Thymus (tissue), 11 donors: ENCODE measurements around the gene SLC25A21. TPM values are rescaled to one million over a fixed set of nuclear protein-coding genes. Genes with fewer than 3 reads are reported as not detected.
A peak's percentile ranks its signal among the peaks of the same experiment; 100 is the strongest.
"Not testable (repeated sequence)": the region's sequence is repeated elsewhere in the genome, so short reads cannot be mapped to it uniquely, and the experiment has no call there.

ENCODE experiments used
- DNase-seq, 9 donors: peaks; one replicate each; pipeline ENCODE4 v3.0.0-alpha.2; 2013; ENCODE audit warnings: low spot score in 9 of 9, low read depth in 6 of 9, missing footprints in 1 of 9
- H3K27ac ChIP-seq, 2 donors: one replicate each; pipeline ENCODE4 v1.5.1; 2013; ENCODE audit warnings: control low read depth in 1 of 2, low read depth in 1 of 2, low read length in 1 of 2, mild to moderate bottlenecking in 1 of 2, moderate library complexity in 1 of 2
- H3K27me3 ChIP-seq, 2 donors: one replicate each; pipeline ENCODE4 v1.5.1; 2013; ENCODE audit warnings: low read length in 1 of 2; ENCODE audit not compliant: control insufficient read depth in 2 of 2, insufficient read depth in 1 of 2
- H3K36me3 ChIP-seq, 2 donors: one replicate each; pipeline ENCODE4 v1.5.1; 2013; ENCODE audit warnings: low read length in 1 of 2, mild to moderate bottlenecking in 1 of 2, moderate library complexity in 1 of 2; ENCODE audit not compliant: control insufficient read depth in 2 of 2, insufficient read depth in 2 of 2
- H3K4me1 ChIP-seq, 2 donors: one replicate each; pipeline ENCODE4 v1.5.1; 2013; ENCODE audit warnings: low read length in 2 of 2; ENCODE audit not compliant: control insufficient read depth in 2 of 2, insufficient read depth in 2 of 2
- H3K4me3 ChIP-seq, 2 donors: one replicate each; pipeline ENCODE4 v1.5.1; 2013; ENCODE audit warnings: low read length in 2 of 2, control low read depth in 1 of 2, mild to moderate bottlenecking in 1 of 2
- H3K9me3 ChIP-seq, 2 donors: one replicate each; pipeline ENCODE4 v1.5.1; 2013; ENCODE audit warnings: low read length in 1 of 2, mild to moderate bottlenecking in 1 of 2; ENCODE audit not compliant: control insufficient read depth in 2 of 2, insufficient read depth in 1 of 2
- WGBS: extraction: QIAGEN DNeasy Blood & Tissue Kit; methylation state at CpG from one replicate; pipeline ENCODE4 v1.1.7; 2013; 5-methylcytosine and 5-hydroxymethylcytosine counted together
- polyA plus RNA-seq: library from polyadenylated mRNA; stranded (reverse); fragments of 200-250 nt; gene quantifications from one replicate; pipeline ENCODE4 v1.2.3, GENCODE V29; 2013
- total RNA-seq: library from RNA; stranded (reverse); fragments of 120-200 nt; gene quantifications from one replicate; pipeline ENCODE4 v1.2.4, GENCODE V29; 2013
- donor health status: healthy.

Gene SLC25A21
- total and polyA plus RNA-seq, 2 donors: 0.46 to 0.90 TPM

- no peaks in the 10 kb centered on the region for H3K36me3 ChIP-seq
- H3K27me3 ChIP-seq: peaks cover 11 to 18% of the 10 kb centered on the region in 2 donors
- no peak overlapping the region for H3K4me3 ChIP-seq
- 85% methylated on average over 5 of the region's 5 CpGs for WGBS
- H3K9me3 ChIP-seq: no peaks in the 10 kb centered on the region
- no peaks in the 10 kb centered on the region for H3K4me1 ChIP-seq
- DNase-seq: no peak
- no peak overlapping the region for H3K27ac ChIP-seq
Measured at GRCh38 chr14:37172936-37173614, 669 bp upstream of the SLC25A21 start.

GRCh38 chr14:37171678-37172023 lies 755 bp downstream of the SLC25A21 start:
- Histone ChIP-seq H3K27ac (no peak overlapping the region), H3K36me3 (no peaks in the 10 kb centered on the region), H3K4me3 (peak overlapping the region in 1 of 2 donors; percentile 42), H3K27me3 (peaks cover 11 to 18% of the 10 kb centered on the region in 2 donors), H3K4me1 (no peaks in the 10 kb centered on the region), H3K9me3 (no peaks in the 10 kb centered on the region)
- DNase-seq: no peak
- WGBS: 8% methylated on average over 6 of the region's 6 CpGs

- H3K36me3 ChIP-seq: no peaks in the 10 kb centered on the region
- no peaks in the 10 kb centered on the region for H3K4me1 ChIP-seq
- no peak for DNase-seq
- WGBS: 84% methylated on average over 9 of the region's 10 CpGs
- no peaks in the 10 kb centered on the region for H3K9me3 ChIP-seq
- no peak overlapping the region for H3K27ac ChIP-seq
- H3K27me3 ChIP-seq: peaks cover 11 to 18% of the 10 kb centered on the region in 2 donors
- H3K4me3 ChIP-seq: no peak overlapping the region
Measured at GRCh38 chr14:37170993-37171392, 1.4 kb downstream of the SLC25A21 start.

GRCh38 chr14:37170237-37170636 lies 2.2 kb downstream of the SLC25A21 start:
- Histone ChIP-seq H3K4me3 (no peak overlapping the region), H3K4me1 (no peaks in the 10 kb centered on the region), H3K36me3 (no peaks in the 10 kb centered on the region), H3K27me3 (peaks cover 11 to 18% of the 10 kb centered on the region in 2 donors), H3K9me3 (no peaks in the 10 kb centered on the region), H3K27ac (no peak overlapping the region)
- no peak for DNase-seq
- WGBS: 95% methylated on average over 8 of the region's 8 CpGs

GRCh38 chr14:37168721-37169120 lies 3.7 kb downstream of the SLC25A21 start:
- no peak for DNase-seq
- WGBS: 93% methylated on average over 4 of the region's 4 CpGs
- no peaks in the 10 kb centered on the region for H3K4me1 ChIP-seq

DNA sequence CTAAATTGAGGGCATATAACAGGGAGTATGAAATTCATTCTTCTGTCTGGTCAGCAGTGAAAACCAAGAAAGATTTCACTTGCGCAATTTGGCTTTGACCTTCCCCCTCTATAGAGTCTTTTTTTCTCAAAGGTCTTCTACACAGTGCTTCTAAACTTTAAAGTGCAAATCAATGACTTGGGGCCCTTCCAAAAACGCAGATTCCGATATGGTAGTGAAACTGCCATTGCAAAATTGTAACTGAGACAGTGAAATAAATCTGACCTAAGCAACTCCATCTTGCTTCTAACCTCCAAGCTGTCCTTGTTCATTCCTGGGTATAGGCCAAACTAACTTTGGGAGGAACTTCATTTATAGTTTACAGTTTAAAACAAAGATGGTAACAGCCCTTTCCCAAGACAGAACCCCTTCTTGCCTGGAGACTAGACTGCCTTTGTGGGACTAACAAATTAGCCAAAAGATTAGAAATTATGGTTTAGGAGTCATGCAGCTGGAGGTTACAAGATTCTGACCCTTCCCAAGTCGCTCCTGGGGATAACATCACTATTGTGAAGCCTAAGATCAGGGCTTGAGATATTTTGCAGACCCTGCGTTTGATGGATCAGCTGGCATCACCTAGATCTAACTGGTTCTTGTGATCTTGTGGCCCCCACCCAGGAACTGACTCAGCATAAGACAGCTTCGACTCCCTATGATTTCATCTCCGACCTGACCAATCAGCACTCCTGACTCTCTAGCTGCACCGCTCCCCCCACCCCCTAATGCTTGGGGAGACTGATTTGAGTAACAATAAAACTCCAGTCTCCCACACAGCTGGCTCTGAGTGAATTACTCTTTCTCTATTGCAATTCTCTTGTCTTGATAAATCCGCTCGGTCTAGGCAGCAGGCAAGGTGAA lies 5.0 kb downstream of the SLC25A21 start:
- no peaks in the 10 kb centered on the region for H3K4me1 ChIP-seq
- DNase-seq: no peak
- H3K27me3 ChIP-seq: peaks cover 7 to 12% of the 10 kb centered on the region in 2 donors
- WGBS: 90% methylated on average over 10 of the region's 10 CpGs
- H3K36me3 ChIP-seq: no peaks in the 10 kb centered on the region
- H3K9me3 ChIP-seq: no peaks in the 10 kb centered on the region
- no peak overlapping the region for H3K4me3 ChIP-seq
- H3K27ac ChIP-seq: no peak overlapping the region

More at GRCh38 chr14:37168721-37169120, 3.7 kb downstream of the SLC25A21 start:
- no peak overlapping the region for H3K27ac ChIP-seq
- H3K9me3 ChIP-seq: no peaks in the 10 kb centered on the region
- H3K36me3 ChIP-seq: no peaks in the 10 kb centered on the region
- no peak overlapping the region for H3K4me3 ChIP-seq
- peaks cover 11 to 18% of the 10 kb centered on the region in 2 donors for H3K27me3 ChIP-seq

GRCh38 chr14:37165794-37166193 lies 6.6 kb downstream of the SLC25A21 start:
- no peak for DNase-seq

GRCh38 chr14:37162307-37162706 lies 10.1 kb downstream of the SLC25A21 start:
- H3K36me3 ChIP-seq, H3K27me3 ChIP-seq, H3K9me3 ChIP-seq, H3K27ac ChIP-seq, H3K4me1 ChIP-seq, DNase-seq, H3K4me3 ChIP-seq: not testable (repeated sequence)
- WGBS: no CpG with 5 or more reads among the region's 2 CpGs

More at GRCh38 chr14:37165794-37166193, 6.6 kb downstream of the SLC25A21 start:
- no peak overlapping the region for H3K27ac ChIP-seq
- 88% methylated on average over 3 of the region's 3 CpGs for WGBS
- H3K4me1 ChIP-seq: no peaks in the 10 kb centered on the region
- peaks cover 0 to 2% of the 10 kb centered on the region in 2 donors for H3K27me3 ChIP-seq
- no peaks in the 10 kb centered on the region for H3K36me3 ChIP-seq
- H3K4me3 ChIP-seq: no peak overlapping the region
- H3K9me3 ChIP-seq: no peaks in the 10 kb centered on the region

DNA sequence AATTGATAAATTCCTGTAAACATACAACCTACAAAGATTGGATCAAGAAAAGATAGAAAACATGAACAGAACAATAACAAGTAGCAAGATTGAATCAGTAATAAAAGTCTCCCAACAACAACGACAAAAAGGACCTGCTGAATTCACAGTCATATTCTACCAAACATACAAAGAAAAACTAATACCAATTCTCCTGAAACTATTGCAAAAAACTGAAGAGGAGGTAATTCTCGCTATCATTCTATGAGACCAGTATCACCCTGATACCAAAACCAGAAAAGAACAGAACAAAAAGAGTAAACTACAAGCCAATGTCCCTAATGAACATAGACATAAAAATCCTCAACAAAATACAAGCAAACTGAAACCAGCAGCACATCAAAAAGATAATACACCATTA lies 14.4 kb downstream of the SLC25A21 start:
- Histone ChIP-seq H3K27ac (no peak overlapping the region), H3K36me3 (no peaks in the 10 kb centered on the region), H3K4me3 (no peak overlapping the region), H3K27me3 (no peaks in the 10 kb centered on the region), H3K4me1 (no peaks in the 10 kb centered on the region), H3K9me3 (no peaks in the 10 kb centered on the region)
- 95% methylated on average over 2 of the region's 2 CpGs for WGBS
- no peak for DNase-seq
